Sigmoid colon (tissue), 7 donors: ENCODE measurements around the gene EDNRA. TPM values are rescaled to one million over a fixed set of nuclear protein-coding genes. Genes with fewer than 3 reads are reported as not detected.

ENCODE experiments used
- DNase-seq: peaks from one replicate; pipeline ENCODE4 v3.0.0-alpha.2; 2019
- H3K27ac ChIP-seq, 4 donors: fragments of 200-600 bp; sonication (generic); one replicate each; pipeline ENCODE4 v1.5.1; 2016 to 2019; ENCODE audit warnings: mild to moderate bottlenecking in 1 of 4
- H3K27me3 ChIP-seq, 3 donors: fragments of 200-600 bp; sonication (generic); one replicate each; pipeline ENCODE4 v1.5.1; 2019; ENCODE audit warnings: mild to moderate bottlenecking in 1 of 3
- H3K36me3 ChIP-seq, 4 donors: fragments of 200-600 bp; sonication (generic); one replicate each; pipeline ENCODE4 v1.5.1; 2016 to 2019
- H3K4me1 ChIP-seq, 4 donors: fragments of 200-600 bp; sonication (generic); one replicate each; pipeline ENCODE4 v1.5.1; 2017 to 2019
- H3K4me3 ChIP-seq, 4 donors: fragments of 200-600 bp; sonication (generic); one replicate each; pipeline ENCODE4 v1.5.1; 2017 to 2019; ENCODE audit warnings: mild to moderate bottlenecking in 2 of 4, moderate library complexity in 1 of 4
- H3K9me3 ChIP-seq, 4 donors: fragments of 200-600 bp in 3 of 4; sonication (generic) in 3 of 4; one replicate each; pipeline versions ENCODE4 v1.5.1 to v1.6.1; 2013 to 2019
- CTCF ChIP-seq, 4 experiments: fragments of 450-650 bp in 3 of 4; fragments of 200-600 bp in 1 of 4; IDR thresholded peaks; one replicate each; pipeline ENCODE4 v1.5.1; 2016 to 2019; ENCODE audit warnings: antibody characterized with exemption in 4 of 4, mild to moderate bottlenecking in 3 of 4, moderate library complexity in 2 of 4
- EP300 ChIP-seq, 4 donors: sonication (generic); formaldehyde crosslinking; IDR thresholded peaks; one replicate each; pipeline ENCODE4 v1.6.1; 2017; ENCODE audit warnings: antibody characterized with exemption in 4 of 4
- POLR2A ChIP-seq, 2 donors: fragments of 450-650 bp; IDR thresholded peaks; one replicate each; pipeline ENCODE4 v1.6.1; 2016; ENCODE audit warnings: antibody characterized with exemption in 2 of 2, mild to moderate bottlenecking in 2 of 2, moderate library complexity in 2 of 2
- POLR2AphosphoS5 ChIP-seq, 4 donors: sonication (generic); formaldehyde crosslinking; IDR thresholded peaks; one replicate each; pipeline ENCODE4 v1.6.1; 2017; ENCODE audit warnings: antibody characterized with exemption in 4 of 4
- WGBS, 2 donors: extraction: QIAGEN DNeasy Blood & Tissue Kit; methylation state at CpG; one replicate each; pipeline ENCODE4 v1.1.7; 2013; 5-methylcytosine and 5-hydroxymethylcytosine counted together
- intact Hi-C: fragments of 100-400 bp; cut with DNase I; formaldehyde crosslinking; loops from one replicate; pipeline ENCODE4 v1.15.1; 2023
- polyA plus RNA-seq, 3 donors: library from polyadenylated mRNA; stranded (reverse); fragments of 200-250 nt; gene quantifications; one replicate each; pipeline ENCODE4 v1.2.3, GENCODE V29; 2013
- total RNA-seq, 4 donors: library from RNA; depleted of rRNA; stranded (reverse); fragments of >200 nt; gene quantifications; one replicate each; pipeline ENCODE4 v1.1.0, GENCODE V29; 2016
- donor health status: healthy with polysubstance abuse.
- donor health status: Bipolar disorder and iron deficiency.
- donor health status: healthy.

EDNRA gene
- total and polyA plus RNA-seq, 7 donors, result 0.23 to 10.5 (median 3.7) TPM; not detected in 1

GRCh38 chr4:147456706-147457105 lies 24.2 kb upstream of the EDNRA start:
- no peak for DNase-seq
- intact Hi-C loops, result no loop called here
- WGBS, 2 donors, result 81 to 84% methylated on average over 5 of the region's 5 CpGs

GRCh38 chr4:147461161-147461560 lies 19.7 kb upstream of the EDNRA start:
- peaks cover 0 to 4% (median 0%) of the 10 kb centered on the region in 4 donors for H3K9me3 ChIP-seq
- no peaks in the 10 kb centered on the region for H3K36me3 ChIP-seq
- intact Hi-C loops, result no loop called here
- H3K27ac ChIP-seq, result no peak overlapping the region
- no peaks in the 10 kb centered on the region for H3K27me3 ChIP-seq
- H3K4me1 ChIP-seq, result no peaks in the 10 kb centered on the region
- TF ChIP-seq EP300 (IDR thresholded peaks at IDR 0.05), result no peak
- TF ChIP-seq POLR2A (IDR thresholded peaks at IDR 0.05), result no peak
- no peak for TF ChIP-seq CTCF (IDR thresholded peaks at IDR 0.05)
- no peak for TF ChIP-seq POLR2AphosphoS5 (IDR thresholded peaks at IDR 0.05)
- WGBS, 2 donors, result 80 to 90% methylated on average over 1 of the region's 1 CpG
- DNase-seq, result no peak
- H3K4me3 ChIP-seq, result no peak overlapping the region

More at GRCh38 chr4:147456706-147457105, 24.2 kb upstream of the EDNRA start:
- Histone ChIP-seq H3K27ac (no peak overlapping the region), H3K4me3 (no peak overlapping the region), H3K27me3 (no peaks in the 10 kb centered on the region), H3K9me3 (no peaks in the 10 kb centered on the region), H3K36me3 (no peaks in the 10 kb centered on the region), H3K4me1 (no peaks in the 10 kb centered on the region)
- TF ChIP-seq POLR2AphosphoS5 (IDR thresholded peaks at IDR 0.05), result no peak
- TF ChIP-seq CTCF (IDR thresholded peaks at IDR 0.05), result no peak
- no peak for TF ChIP-seq POLR2A (IDR thresholded peaks at IDR 0.05)
- no peak for TF ChIP-seq EP300 (IDR thresholded peaks at IDR 0.05)

GRCh38 chr4:147463065-147463464 lies 17.8 kb upstream of the EDNRA start:
- H3K9me3 ChIP-seq, result peaks cover 0 to 4% (median 0%) of the 10 kb centered on the region in 4 donors
- H3K4me1 ChIP-seq, result no peaks in the 10 kb centered on the region
- DNase-seq, result no peak
- H3K36me3 ChIP-seq, result no peaks in the 10 kb centered on the region
- H3K4me3 ChIP-seq, result no peak overlapping the region
- TF ChIP-seq POLR2AphosphoS5 (IDR thresholded peaks at IDR 0.05) (no peak), EP300 (IDR thresholded peaks at IDR 0.05) (no peak), CTCF (IDR thresholded peaks at IDR 0.05) (no peak), POLR2A (IDR thresholded peaks at IDR 0.05) (no peak)
- no peaks in the 10 kb centered on the region for H3K27me3 ChIP-seq
- WGBS, 2 donors, result 72 to 74% methylated on average over 4 of the region's 4 CpGs
- intact Hi-C loops, result no loop called here
- no peak overlapping the region for H3K27ac ChIP-seq

- H3K27me3 ChIP-seq, result no peaks in the 10 kb centered on the region
- H3K36me3 ChIP-seq, result no peaks in the 10 kb centered on the region
- H3K4me1 ChIP-seq, result no peaks in the 10 kb centered on the region
- H3K4me3 ChIP-seq, result no peak overlapping the region
- H3K27ac ChIP-seq, result no peak overlapping the region
- WGBS, 2 donors, result 91 to 96% methylated on average over 2 of the region's 2 CpGs
- no peak for DNase-seq
- H3K9me3 ChIP-seq, result peaks cover 0 to 4% (median 0%) of the 10 kb centered on the region in 4 donors
- no peak for TF ChIP-seq POLR2A (IDR thresholded peaks at IDR 0.05)
- no peak for TF ChIP-seq CTCF (IDR thresholded peaks at IDR 0.05)
- no peak for TF ChIP-seq POLR2AphosphoS5 (IDR thresholded peaks at IDR 0.05)
- TF ChIP-seq EP300 (IDR thresholded peaks at IDR 0.05), result no peak
- intact Hi-C loops, result no loop called here
Observed at GRCh38 chr4:147465461-147465860, 15.4 kb upstream of the EDNRA start.

- Histone ChIP-seq H3K4me1 (peaks cover 0 to 11% (median 5%) of the 10 kb centered on the region in 4 donors), H3K36me3 (no peaks in the 10 kb centered on the region), H3K27ac (no peak overlapping the region), H3K9me3 (no peaks in the 10 kb centered on the region), H3K27me3 (peaks cover 0 to 11% (median 0%) of the 10 kb centered on the region in 3 donors), H3K4me3 (no peak overlapping the region)
- intact Hi-C loops, result no loop called here
- DNase-seq, result no peak
- TF ChIP-seq POLR2AphosphoS5 (IDR thresholded peaks at IDR 0.05) (no peak), POLR2A (IDR thresholded peaks at IDR 0.05) (no peak)
Observed at GRCh38 chr4:147477439-147477838, 3.5 kb upstream of the EDNRA start.
